GM21360 (cell line): Measurements from ENCODE around the gene MIPOL1.
"Not testable (repeated sequence)": the region's sequence is repeated elsewhere in the genome, so short reads cannot be mapped to it uniquely, and the experiment has no call there.

ENCODE experiments used
- ATAC-seq: cut with Tn5 transposase; IDR thresholded peaks from one replicate; pipeline ENCODE4 v1.9.1; 2021; ENCODE audit warnings: mild to moderate bottlenecking, moderate library complexity; ENCODE audit not compliant: unreplicated experiment

The MIPOL1 gene

DNA sequence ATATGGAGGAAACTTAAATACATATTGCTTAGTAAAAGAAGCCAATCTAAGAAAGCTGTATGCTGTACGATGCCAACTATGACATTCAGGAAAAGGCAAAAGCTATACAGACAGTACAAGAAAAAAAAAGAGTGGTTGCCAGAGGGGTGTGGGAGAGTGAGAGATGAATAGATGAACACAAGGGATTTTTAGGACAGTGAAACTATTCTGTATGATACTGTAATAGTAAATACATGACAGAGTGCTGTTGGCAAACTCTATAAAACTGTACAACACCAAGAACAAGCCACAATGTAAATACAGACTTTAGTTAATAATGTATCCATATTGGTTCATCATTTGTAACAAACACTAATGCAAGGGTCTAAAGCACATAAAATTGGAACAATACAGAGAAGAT is 10.9 kb upstream of the MIPOL1 start:
- ATAC-seq, result no peak

DNA sequence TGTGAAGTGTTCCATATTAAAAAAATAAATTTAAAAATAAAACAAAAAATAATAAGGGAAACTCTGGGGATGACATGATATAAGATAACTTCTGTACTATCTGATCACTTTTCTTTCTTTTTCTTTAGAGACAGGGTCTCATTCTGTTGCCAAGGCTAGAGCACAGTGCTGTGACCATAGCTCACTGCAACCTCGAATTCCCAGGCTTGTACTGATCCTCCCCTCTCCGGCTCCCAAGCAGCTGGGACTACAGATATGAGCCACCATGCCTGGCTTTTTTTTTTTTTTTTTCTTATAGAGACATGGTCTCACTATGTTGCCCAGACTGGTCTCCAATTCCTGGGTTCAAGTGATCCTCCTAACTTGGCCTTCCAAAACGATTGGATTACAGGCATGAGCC is 10.4 kb upstream of the MIPOL1 start:
- no peak for ATAC-seq

GRCh38 chr14:37187840-37188577 is 9.7 kb upstream of the MIPOL1 start:
- ATAC-seq, result not testable (repeated sequence)

GRCh38 chr14:37189733-37190132 is 8.0 kb upstream of the MIPOL1 start:
- not testable (repeated sequence) for ATAC-seq

GRCh38 chr14:37194698-37195097 is 3.0 kb upstream of the MIPOL1 start:
- ATAC-seq, result no peak

- no peak for ATAC-seq
Measured at GRCh38 chr14:37195327-37195726, 2.4 kb upstream of the MIPOL1 start.

DNA sequence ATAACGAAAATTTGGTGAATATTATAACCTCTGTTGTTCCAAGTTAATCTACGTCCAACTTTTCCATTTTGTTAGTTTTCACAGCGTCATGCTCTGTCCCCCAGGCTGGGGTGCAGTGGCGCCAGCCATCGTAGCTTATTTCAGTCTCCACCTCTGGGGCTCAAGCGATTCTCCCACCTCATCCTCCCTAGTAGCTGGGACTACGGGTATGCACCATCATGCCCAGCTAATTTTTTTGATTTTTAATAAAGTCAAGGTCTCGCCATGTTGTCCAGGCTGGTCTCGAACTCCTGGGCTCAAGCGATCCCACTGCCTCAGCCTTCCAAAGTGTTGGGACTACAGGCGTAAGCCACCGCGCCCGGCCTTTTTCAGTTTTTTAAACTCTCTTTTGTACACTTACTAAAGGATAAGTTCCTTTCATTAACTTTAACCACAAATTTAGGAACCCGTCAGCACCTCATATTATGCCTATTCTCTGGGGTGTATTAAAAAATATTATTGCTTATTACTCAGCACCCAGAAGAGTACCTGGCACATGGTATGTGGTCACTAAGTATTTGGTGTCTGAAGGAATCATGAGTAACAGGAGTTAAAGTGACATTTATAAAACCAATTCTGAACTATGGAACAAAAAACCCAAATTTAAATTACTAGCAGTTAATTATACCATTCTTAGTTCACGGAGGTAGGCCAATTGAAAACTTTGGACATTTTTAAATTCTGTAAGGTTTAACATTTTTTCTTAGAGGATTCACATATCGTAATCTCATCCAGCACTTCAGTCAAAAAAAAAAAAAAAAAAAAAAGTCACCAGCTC is 925 bp upstream of the MIPOL1 start:
- no peak for ATAC-seq

DNA sequence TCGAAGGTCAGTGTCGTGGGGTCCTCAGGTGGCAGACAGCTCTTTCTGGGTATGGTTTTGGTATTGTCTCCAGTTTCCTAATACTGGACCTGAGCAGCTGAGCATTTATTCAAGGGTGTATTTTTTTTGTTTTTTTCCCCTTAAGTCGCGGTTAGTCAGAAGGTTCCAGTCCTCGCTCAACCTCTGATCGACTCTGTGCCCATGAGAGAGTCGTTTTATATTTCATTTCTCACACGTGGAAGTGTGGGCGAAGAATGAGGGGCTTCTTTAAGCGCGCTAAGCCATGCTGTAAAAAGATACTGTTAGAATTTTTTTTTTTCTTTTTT is 499 bp downstream of the MIPOL1 start:
- no peak for ATAC-seq

- ATAC-seq, result no peak
Measured at GRCh38 chr14:37198907-37199306, 1.2 kb downstream of the MIPOL1 start.

DNA sequence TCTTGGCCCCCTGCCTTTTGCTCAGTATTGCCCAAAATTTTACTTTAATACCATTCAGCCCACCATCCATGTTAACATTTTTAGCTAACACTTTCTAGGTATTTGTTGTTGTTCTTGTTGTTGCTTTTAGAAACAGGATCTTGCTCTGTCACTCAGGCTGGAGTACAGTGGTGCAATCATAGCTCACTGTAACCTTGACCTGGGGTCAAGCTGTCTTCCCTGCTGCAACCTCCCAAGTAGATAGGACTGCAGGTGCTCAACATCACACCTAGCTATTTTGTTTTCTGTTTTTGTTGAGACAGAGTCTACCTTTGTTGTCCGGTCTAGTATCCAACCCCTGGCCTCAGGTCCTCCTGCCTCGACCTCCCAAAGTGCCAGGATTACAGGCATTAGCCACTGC is 4.0 kb downstream of the MIPOL1 start:
- ATAC-seq, result no peak

DNA sequence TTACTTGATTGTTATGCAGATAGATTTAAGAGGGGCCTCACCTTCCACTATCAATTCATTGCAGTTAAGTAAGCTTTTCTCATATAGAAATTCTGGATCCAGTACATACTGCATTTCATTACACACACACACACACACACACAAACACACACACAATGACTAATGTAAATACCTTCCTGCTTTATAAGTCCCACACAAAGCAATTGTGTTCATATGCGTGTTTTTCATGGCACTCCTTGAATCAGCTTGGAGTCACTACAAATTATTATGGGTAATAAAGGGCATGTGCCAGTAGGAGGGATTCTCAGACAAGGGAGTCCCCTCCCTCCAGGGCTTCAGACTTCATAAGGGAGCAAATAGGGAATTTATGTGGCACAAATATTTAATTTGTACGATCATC is 4.5 kb downstream of the MIPOL1 start:
- no peak for ATAC-seq

- ATAC-seq, result no peak
Measured at GRCh38 chr14:37202812-37203211, 5.1 kb downstream of the MIPOL1 start.

- ATAC-seq, result no peak
Measured at GRCh38 chr14:37203423-37203822, 5.7 kb downstream of the MIPOL1 start.

DNA sequence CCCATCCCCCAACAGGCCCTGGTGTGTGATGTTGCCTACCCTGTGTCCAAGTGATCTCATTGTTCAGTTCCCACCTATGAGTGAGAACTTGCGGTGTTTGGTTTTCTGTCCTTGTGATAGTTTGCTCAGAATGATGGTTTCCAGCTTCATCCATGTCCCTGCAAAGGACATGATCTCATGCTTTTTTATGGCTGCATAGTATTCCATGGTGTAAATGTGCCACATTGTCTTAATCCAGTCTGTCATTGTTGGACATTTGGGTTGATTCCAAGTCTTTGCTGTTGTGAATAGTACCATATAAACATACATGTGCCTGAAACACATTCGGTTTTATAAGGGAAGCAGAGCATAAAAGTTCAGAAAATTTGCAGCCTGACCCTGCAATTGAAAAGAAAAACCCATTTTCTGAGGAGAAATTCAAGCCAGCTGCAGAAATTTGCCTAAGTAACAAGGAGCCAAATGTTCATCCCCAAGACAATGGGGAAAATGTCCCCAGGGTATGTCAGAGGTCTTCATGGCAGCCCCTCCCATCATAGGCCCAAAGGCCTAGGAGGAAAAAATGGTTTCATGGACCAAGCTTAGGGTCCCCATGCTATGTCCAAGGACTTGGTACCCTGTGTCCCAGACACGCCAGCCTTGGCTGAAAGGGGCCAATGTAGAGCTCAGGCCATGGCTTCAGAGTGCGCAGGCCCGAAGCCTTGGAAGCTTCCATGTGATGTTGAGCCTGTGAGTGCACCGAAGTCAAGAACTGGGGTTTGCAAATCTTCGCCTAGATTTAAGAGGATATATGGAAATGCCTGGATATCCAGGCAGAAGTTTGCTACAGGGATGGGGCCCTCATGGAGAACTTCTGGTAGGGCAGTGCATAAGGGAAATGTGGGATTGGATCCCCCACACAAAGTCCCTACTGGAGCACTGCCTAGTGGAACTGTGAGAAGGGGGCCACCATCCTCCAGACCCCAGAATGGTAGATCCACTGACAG is 8.2 kb downstream of the MIPOL1 start:
- not testable (repeated sequence) for ATAC-seq

DNA sequence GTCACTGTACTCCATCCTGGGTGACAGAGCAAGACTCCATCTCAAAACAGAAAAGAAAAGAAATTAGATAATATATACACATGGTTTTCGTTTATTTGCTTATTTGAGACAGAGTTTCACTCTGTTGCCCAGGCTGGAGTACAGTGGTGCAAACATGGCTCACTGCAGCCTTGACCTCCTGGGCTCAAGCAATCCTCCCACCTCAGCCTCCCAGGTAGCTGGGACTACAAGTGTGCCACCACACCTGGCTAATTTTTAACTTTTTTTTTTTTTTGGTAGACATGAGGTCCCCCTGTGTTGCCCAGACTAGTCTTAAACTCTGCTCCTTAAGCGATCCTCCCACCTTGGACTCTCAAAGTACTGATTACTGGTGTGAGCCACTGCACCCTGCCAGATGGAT is 11.9 kb downstream of the MIPOL1 start:
- ATAC-seq, result not testable (repeated sequence)

GRCh38 chr14:37210448-37210847 is 12.7 kb downstream of the MIPOL1 start:
- no peak for ATAC-seq

DNA sequence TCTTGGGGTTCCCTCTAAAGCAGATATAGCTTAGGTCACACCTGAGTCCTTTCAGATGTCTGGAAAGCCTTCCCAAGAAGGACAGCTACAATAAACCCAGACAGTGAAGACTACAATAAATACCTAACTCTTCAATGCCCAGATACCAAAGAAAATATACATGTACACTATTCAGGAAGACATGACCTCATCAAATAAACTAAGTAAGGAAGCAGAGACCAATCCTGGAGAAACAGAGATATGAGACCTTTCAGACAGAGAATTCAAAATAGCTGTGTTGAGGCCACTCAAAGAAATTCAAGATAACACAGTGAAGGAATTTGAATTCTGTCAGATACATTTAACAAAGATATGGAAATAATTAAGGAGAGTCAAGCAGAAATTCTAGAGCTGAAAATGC is 15.3 kb downstream of the MIPOL1 start:
- no peak for ATAC-seq

GRCh38 chr14:37215345-37215744 is 17.6 kb downstream of the MIPOL1 start:
- ATAC-seq, result no peak

GRCh38 chr14:37221073-37221472 is 23.3 kb downstream of the MIPOL1 start:
- no peak for ATAC-seq

DNA sequence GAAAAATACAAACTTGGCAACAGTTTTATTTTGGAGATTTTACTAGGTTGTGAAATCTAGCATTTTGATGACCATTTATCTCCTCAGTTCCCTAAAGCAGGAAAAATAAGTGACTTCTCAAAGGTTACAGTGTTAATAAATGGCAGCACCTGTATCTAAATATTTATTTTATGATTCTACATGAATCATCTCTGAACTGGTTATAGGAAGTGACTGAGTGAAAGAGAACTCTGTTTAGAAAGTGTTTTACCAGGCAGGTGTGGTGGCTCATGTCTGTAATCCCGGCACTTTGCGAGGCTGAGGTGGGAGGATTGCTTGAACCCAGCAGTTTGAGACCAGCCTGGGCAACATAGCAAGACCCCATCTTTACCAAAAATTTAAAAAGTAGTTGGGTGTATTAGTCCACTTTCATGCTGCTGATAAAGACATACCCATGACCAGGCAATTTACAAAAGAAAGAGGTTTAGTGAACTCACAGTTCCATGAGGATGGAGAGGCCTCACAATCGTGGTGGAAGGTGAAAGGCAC is 26.3 kb downstream of the MIPOL1 start:
- no peak for ATAC-seq

GRCh38 chr14:37225668-37226067 is 27.9 kb downstream of the MIPOL1 start:
- ATAC-seq, result not testable (repeated sequence)
